SK-MEL-5 (cell line): ENCODE measurements around the gene GRM1. TPM values are rescaled to one million over a fixed set of nuclear protein-coding genes. Genes with fewer than 3 reads are reported as not detected.
A peak's percentile ranks its signal among the peaks of the same experiment; 100 is the strongest.

Experiments used
- DNase-seq: peaks from one replicate; pipeline ENCODE4 v3.0.0-alpha.2; 2016; ENCODE audit warnings: low read depth, low spot score
- in situ Hi-C: cut with HindIII; loops from 2 replicates; pipeline ENCODE4 v1.10.0; 2016; ENCODE audit warnings: low sequenced_read_pairs, high pct_unique_total_duplicates, low pct_unique_long_range_greater_than_20kb
- total RNA-seq: library from RNA; depleted of rRNA; stranded (reverse); fragments of >200 nt; shearing (Covaris generic); gene quantifications from 2 replicates; pipeline ENCODE4 v1.2.3, GENCODE V29; 2014

GRM1 gene
- total RNA-seq, 1 experiment from 2014 or later: 0.26 TPM

- in situ Hi-C loops: no loop called here
- no peak for DNase-seq
Observed at GRCh38 chr6:146364816-146365594, 336.1 kb downstream of the GRM1 start.

- in situ Hi-C loops: no loop called here
- DNase-seq: no peak
Observed at GRCh38 chr6:146367061-146367460, 338.2 kb downstream of the GRM1 start.

- peak; percentile 68 for DNase-seq
- in situ Hi-C loops: no loop called here
Observed at GRCh38 chr6:146369866-146370265, 341.0 kb downstream of the GRM1 start.

GRCh38 chr6:146381486-146381885 lies 352.6 kb downstream of the GRM1 start:
- DNase-seq: peak; percentile 26
- in situ Hi-C loops: no loop called here

- no peak for DNase-seq
- in situ Hi-C loops: no loop called here
Observed at GRCh38 chr6:146388736-146389364, 360.0 kb downstream of the GRM1 start.

- DNase-seq: no peak
- in situ Hi-C loops: no loop called here
Observed at GRCh38 chr6:146389740-146390139, 360.9 kb downstream of the GRM1 start.

GRCh38 chr6:146397638-146398037 lies 368.8 kb downstream of the GRM1 start:
- in situ Hi-C loops: no loop called here
- no peak for DNase-seq

GRCh38 chr6:146402476-146402875 lies 373.6 kb downstream of the GRM1 start:
- in situ Hi-C loops: no loop called here
- DNase-seq: no peak

GRCh38 chr6:146408583-146408982 lies 379.7 kb downstream of the GRM1 start:
- in situ Hi-C loops: no loop called here
- no peak for DNase-seq

GRCh38 chr6:146410851-146411595 lies 382.2 kb downstream of the GRM1 start:
- DNase-seq: no peak
- in situ Hi-C loops: no loop called here

- no peak for DNase-seq
- in situ Hi-C loops: no loop called here
Observed at GRCh38 chr6:146419576-146419975, 390.7 kb downstream of the GRM1 start.

GRCh38 chr6:146420255-146420654 lies 391.4 kb downstream of the GRM1 start:
- DNase-seq: no peak
- in situ Hi-C loops: no loop called here

- DNase-seq: no peak
- in situ Hi-C loops: no loop called here
Observed at GRCh38 chr6:146422789-146423375, 394.0 kb downstream of the GRM1 start.

GRCh38 chr6:146423452-146423851 lies 394.6 kb downstream of the GRM1 start:
- in situ Hi-C loops: no loop called here
- DNase-seq: no peak

- in situ Hi-C loops: no loop called here
- no peak for DNase-seq
Observed at GRCh38 chr6:146426516-146426915, 397.7 kb downstream of the GRM1 start.

- DNase-seq: no peak
- in situ Hi-C loops: no loop called here
Observed at GRCh38 chr6:146429831-146430230, 401.0 kb downstream of the GRM1 start.

GRCh38 chr6:146433881-146434731 lies 405.2 kb downstream of the GRM1 start:
- no peak for DNase-seq
- in situ Hi-C loops: no loop called here
